22Rv1 (cell line): Measurements from ENCODE around the gene CEBPA.

Experiments used
- H3K27ac ChIP-seq: fragments of 450-650 bp; 2 replicates; pipeline ENCODE4 v1.5.1; 2017
- CTCF ChIP-seq: fragments of 450-650 bp; IDR thresholded peaks from 2 replicates; pipeline ENCODE4 v1.5.1; 2017; ENCODE audit warnings: mild to moderate bottlenecking
- ZFX ChIP-seq: fragments of 450-650 bp; IDR thresholded peaks from 2 replicates; pipeline ENCODE4 v1.6.1; 2017; ENCODE audit warnings: antibody characterized with exemption, borderline replicate concordance

Gene CEBPA

DNA sequence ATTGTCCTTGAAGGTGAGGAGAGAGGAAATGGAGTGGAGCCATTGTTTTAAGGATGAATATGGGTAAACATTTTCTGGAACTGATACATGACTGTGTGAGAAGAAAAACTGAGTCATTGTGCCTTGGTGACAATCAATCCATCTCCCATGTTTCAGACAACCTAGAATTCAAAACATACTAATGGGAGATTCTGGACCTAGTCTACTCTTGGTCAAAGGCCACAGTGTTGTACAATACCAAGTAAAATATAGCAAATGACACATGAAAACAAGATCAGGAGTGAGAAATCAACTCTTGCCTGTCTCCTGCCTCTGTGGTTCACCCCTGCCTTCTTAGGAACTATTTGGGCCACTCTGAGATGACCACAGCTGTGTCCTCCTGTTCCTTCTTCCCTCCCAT is 13.1 kb downstream of the CEBPA start:
- H3K27ac ChIP-seq: no peak overlapping the region
- no peak for TF ChIP-seq CTCF
- TF ChIP-seq ZFX: no peak

DNA sequence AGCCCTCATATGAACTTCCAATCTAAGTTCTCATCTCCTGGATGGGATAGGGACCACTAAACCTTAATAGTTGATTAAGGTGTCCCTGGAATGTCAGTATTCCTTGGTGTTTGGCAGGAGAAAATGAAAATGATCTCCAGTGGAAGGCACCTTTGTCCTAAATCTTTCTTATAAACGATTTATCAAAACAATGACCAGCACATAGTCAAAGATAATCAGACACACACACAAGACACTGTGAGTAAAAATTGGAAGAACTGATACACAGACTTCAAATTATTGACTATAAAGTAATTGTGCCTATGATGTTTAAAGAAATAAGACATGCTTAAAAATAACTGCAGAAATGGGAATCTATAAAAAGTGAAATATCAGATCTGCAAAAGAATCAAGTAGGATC is 13.7 kb downstream of the CEBPA start:
- no peak for TF ChIP-seq ZFX
- TF ChIP-seq CTCF: no peak
- no peak overlapping the region for H3K27ac ChIP-seq

- no peak overlapping the region for H3K27ac ChIP-seq
- no peak for TF ChIP-seq ZFX
- no peak for TF ChIP-seq CTCF
These were observed 14.4 kb downstream of the CEBPA start for GRCh38 chr19:33287927-33288326.

DNA sequence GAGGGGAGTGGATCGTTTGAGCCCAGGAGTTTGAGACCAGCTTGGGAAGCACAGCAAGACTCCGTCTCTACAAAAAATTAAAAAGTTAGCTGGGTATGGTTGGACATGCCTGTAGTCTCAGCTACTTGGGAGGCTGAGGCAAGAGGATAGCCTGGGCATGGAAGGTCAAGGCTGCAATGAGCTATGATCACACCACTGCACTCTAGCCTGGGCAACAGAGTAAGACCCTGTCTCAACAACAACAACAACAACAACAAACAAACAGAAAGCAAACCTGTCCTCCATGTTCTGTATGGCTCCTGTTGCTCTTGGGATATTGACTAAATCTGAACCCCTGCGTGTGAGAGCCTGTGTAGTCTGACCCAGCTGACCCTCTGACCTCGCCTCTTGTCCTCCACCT is 14.9 kb downstream of the CEBPA start:
- H3K27ac ChIP-seq: no peak overlapping the region
- TF ChIP-seq ZFX: no peak
- no peak for TF ChIP-seq CTCF

DNA sequence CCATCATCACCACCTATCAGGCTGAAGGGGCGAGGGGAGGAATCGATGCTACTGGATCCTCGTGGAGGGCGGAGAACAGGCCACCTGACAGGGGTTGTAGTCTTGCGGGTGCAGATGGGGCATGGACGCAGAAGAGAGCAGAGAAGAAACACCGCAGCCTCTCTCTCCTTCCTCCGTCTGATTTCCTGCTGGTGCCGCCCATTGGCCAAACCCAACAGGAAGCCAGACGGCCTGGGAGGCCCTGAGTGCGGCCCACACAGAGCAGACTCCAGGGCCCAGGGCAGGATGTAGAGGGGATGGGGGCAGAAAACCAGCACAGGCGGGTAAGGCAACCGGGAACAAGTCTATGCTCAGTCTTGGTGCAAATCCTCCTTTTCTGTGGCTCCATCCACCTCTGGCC is 15.4 kb downstream of the CEBPA start:
- TF ChIP-seq ZFX (no peak), CTCF (no peak)
- no peak overlapping the region for H3K27ac ChIP-seq

- no peak overlapping the region for H3K27ac ChIP-seq
- TF ChIP-seq ZFX: no peak
- TF ChIP-seq CTCF: no peak
These were observed 16.9 kb downstream of the CEBPA start for GRCh38 chr19:33285441-33285927.

- H3K27ac ChIP-seq: no peak overlapping the region
- TF ChIP-seq CTCF: no peak
- no peak for TF ChIP-seq ZFX
These were observed 17.6 kb downstream of the CEBPA start for GRCh38 chr19:33284756-33285155.
